ENCODE data around the gene NCS1.

NCS1 gene

DNA sequence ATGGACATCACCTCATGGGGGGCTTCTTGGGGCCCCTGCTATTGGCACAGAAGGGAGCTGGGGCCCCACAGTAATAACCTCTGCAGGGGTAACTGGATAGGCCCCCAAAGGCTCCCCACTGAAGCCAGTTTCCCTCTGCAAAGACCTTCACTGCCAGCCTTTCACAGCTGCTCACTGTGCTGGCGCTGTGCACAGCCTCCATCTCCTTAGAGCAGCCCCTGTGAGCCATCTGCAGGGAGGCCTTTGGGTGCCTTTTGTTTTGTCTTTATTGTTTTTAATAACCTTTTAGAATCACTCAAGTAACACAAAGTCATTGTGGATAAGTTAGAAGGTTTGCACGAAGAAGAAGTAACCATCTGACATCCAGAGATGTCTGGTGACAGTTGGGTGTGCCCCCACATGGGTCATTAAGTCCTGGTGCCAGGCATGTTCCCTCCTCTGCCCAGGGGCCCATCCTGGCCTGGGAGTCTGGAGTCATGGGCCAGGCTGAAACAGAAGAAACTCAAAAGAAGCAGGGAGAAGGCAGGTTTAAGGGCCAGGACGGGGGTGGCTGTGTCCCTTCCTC, 42.7 kb downstream of the NCS1 start:
- ATAC-seq (no peak), DNase-seq (no peak)

DNA sequence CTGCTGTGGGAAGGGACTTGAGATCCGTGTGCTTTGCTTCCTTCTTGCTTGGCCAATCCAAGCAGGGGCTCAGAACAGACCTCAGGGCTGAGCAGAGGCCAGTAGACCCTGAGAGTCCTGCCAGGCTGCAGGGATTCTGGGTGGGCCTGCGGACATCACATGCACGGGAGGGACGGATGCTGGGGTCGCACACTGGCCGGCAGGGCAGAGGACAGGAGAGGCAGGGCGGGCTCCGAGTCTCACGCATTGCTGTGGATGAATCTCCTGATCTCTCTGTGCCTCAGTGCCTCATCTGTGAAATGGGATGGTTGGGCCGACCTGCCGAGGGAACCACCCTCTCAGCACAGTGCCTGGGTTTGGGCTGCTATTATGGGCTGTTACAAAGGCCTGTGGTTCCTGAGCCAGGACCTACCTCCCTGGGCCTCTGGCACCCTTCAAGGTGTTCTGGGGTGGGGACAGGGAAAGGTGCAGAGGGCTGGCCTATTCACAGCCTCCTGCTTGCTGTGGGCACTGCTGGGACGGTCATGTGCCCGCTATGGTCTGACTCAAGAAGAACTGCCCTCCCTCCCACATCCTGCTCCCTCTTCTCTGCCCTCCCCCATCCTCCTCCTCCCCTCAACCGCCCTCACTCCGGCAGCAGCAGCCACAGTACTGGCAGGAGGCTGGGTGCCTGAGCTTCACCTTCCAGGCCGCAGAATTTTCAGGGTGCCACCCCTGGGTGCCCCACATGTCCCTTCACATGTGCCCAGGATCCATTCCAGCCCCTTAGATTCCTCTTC, 43.3 kb downstream of the NCS1 start:
- ATAC-seq: no peak

DNA sequence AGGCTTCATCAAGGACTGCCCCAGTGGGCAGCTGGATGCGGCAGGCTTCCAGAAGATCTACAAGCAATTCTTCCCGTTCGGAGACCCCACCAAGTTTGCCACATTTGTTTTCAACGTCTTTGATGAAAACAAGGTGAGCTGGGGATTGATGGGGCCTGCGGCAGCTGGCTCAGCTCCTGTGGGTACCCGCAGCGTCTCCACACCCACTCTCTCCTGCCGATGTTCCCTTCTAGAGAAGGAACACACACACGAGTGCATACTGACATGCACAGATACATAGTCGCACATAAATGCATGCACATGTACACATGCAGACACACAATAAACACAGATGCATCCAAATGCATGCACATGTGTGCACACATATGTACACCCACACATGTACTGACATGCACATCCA, 45.6 kb downstream of the NCS1 start:
- no peak for ATAC-seq
- DNase-seq: no peak

More for the DNA sequence above, 43.3 kb downstream of the NCS1 start:
- DNase-seq: no peak

DNA sequence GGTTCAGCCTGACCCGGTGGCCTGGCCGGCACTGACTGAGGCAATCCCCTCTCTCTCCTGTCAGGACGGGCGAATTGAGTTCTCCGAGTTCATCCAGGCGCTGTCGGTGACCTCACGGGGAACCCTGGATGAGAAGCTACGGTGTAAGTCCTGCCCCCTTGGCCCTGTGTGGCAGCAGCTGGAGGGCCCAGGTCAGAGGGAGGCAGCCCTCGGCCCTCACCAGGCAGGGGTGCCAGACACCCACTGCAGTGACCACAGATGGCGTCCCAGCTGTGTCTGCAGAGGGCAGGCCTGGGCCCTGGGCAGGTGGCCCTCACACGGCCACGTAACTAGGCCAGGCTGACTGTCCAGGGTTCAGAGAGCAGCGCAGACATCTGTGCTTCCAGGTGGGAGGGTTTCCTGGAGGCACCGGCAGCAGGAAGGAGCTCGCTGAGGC, 47.5 kb downstream of the NCS1 start:
- no peak for DNase-seq
- peak; percentile 4 for ATAC-seq

DNA sequence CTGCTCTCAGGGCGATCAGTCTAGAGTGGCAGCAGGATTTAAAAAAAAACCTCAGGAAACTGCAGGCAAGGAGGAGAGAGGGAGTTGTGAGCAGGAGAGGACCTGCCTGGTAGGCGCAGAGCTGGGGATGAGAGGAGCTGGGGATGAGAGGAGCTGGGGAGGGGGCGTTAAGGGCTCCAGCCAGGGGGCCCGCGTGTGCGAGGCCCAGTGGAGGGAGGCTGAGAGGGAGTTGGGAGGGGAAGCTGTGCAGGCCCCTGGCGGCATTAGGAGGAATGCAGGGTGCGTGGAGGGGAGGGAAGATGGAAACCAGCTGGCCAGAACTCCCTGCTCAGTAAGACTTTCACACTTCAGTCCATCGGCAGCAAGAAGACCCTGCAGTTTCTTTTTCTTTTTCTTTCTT, 48.1 kb downstream of the NCS1 start:
- DNase-seq (no peak), ATAC-seq (no peak)

DNA sequence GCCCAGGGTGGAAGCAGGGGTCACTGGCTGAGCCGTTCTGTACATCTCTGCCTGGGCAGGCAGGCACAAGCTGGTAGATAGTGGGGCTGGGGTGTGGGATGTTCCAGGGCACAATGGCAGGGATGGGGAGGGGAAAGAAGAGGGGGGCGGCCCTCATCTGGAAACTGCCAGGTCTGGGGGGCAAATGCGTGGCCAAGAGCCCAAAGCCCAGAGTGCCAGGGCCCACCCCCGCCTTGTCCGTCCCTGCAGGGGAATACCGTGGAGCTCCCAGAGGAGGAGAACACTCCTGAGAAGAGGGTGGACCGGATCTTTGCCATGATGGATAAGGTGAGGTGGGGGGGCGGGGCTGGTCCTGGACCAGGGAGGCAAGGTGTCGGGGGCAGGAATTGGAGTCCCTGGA, 50.6 kb downstream of the NCS1 start:
- ATAC-seq (no peak), DNase-seq (no peak)

DNA sequence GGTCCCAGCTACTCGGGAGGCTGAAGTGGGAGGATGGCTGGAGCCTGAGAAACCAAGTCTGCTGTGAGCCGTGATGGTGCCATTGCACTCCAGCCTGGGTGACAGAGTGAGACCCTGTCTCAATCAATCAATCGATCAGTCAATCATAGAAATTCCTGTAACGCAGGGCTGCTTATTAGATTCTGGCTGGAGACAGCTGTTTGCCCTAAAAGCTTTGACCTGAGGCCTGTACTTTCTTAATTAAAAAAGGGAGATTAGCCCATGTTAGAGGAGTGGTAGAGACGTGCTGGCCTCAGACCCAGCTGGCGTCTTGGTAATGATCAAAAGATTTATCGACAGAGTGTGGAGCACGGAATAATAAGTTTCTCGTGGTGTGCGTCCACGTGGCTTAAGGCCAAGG, 52.9 kb downstream of the NCS1 start:
- no peak for DNase-seq
- ATAC-seq: no peak

DNA sequence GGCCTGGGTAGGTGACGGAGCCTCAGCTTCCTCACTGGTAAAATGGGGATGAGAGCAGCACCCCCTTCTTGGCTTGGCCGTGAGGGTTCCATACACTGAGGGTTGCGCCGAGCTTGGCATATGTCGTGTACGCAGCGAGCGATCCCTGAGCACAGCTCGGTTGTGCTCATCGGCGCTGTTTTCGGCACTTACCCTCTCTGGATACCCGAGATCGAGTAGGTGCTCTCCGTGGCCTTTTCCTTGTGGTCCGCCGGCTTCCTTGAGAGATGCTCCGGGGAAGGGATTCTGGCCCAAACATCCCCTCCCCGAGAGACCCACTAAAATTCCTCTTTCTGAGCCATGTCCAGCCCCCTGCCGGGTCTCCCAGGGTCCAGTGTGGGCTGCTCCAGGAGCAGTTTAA, 53.4 kb downstream of the NCS1 start:
- DNase-seq: no peak
- no peak for ATAC-seq

DNA sequence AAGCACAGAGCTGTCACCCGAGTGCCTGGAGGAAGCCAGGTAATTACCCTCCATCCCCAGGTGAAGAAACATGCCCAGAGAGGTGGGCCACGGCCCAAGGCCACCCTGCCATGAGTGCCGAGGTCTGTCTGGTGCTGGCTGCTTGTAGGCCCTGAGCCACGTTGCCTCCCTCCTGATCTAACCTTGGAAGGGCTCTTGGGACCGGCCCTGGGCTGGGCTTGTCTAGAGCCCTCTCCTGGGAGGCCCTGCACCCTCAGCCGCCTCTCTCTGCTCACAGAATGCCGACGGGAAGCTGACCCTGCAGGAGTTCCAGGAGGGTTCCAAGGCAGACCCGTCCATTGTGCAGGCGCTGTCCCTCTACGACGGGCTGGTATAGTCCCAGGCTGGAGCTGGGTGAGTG, 53.9 kb downstream of the NCS1 start:
- DNase-seq: no peak
- ATAC-seq: no peak

DNA sequence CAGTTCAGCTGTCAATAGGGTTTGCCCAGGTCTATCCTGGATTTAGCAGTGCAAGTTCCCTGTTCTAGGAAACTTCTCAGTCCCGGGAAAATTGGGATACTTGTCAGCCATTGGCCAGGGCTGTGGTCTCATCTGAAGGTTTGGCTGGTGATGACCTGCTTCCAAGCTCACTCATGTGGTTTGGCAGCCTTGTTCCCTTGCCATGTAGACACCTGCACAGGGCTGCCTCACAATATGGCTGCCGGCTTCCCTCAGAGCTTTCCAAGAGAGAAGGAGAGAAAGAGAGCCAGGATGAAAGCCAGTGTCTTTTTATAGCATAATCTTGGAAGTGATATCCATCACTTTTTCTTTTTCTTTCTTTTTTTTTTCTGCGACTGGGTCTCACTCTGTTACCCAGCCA, 55.6 kb downstream of the NCS1 start:
- ATAC-seq (no peak), DNase-seq (no peak)

DNA sequence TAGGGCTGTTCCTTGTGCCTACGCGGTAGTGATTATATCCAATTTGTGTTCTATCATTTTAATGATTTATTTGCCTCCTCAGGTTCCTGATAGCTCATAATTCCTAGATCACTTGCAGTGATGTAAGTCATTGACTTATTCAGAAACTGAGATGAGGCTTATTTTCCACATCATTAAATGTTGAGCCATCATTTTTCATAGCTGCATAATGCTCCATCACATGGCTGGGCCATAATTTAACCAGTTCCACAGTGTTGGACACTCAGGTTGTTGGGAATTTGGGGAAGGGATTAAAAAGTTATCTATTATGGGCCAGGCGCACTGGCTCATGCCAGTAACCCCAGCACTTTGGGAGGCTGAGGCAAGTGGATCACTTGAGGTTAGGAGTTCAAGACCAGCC, 57.6 kb downstream of the NCS1 start:
- DNase-seq: no peak
- ATAC-seq: no peak

DNA sequence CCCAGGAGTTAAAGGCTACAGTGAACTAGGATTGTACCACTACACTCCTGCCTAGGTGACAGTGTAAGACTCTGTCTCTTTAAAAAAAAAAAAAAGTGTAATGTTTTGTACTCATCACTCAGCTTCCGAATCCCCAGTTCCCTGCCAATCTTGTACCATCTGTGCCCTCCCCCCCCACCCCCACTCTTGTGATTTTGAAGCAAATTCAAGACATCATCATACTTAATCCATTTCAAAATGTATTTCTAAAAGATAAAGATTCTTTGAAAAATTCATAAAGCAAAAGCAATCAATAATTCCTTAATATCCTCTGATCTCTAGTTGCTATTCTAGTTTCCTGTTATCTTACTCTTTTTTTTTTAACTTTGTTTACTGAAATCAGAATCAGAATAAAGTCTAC, 58.4 kb downstream of the NCS1 start:
- DNase-seq: no peak
- no peak for ATAC-seq

DNA sequence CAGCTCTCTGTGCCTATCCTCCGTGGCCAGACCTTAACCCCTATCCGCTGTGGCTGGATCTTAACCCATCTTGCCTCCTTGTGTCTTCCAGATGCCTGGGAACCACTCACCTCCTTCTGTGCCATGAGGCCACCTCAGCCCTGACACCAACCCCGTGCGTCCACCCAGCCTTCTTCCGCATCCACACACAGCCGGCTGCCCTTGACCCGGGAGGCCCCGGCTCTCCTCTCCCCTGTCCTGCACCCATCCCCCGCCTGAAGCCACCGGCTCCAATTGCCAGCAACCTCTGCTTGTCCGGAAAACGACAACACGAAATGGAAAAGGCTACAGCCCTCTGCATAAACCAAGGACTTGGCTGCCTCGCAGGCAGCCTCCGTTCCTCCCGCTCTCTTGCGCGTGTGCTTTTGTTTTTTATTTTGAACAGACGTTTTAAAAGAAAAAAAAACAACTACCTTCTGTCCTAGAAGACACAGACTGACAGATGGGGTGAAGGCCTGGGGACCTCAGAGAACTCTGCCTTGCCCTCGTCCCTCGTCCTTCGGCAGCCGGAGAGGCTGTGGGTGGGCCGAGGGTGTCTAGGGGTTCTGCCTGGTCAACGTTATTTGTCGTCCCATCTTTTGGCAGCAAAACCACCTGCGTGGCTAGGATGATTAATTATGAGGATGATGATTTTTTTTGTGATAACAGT, 60.8 kb downstream of the NCS1 start:
- ATAC-seq (no peak), DNase-seq (no peak)

DNA sequence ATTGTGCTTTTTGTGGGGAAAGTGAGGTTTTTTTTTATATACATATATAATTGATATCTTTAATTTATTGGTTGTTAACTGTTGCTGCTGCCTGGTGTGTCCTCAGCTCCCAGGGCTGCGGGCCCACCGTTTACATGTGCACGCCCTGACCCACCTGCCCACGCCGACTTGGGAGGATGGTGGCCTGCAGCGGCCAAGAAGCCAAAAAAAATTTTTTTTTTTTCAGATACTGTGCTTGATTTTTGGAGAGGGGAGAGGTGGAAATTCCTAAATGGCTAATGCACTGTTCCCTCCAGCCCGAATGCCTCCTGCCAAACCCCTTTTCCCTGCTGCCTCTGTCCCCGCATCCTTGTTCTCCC, 61.4 kb downstream of the NCS1 start:
- no peak for ATAC-seq
- DNase-seq: no peak

DNA sequence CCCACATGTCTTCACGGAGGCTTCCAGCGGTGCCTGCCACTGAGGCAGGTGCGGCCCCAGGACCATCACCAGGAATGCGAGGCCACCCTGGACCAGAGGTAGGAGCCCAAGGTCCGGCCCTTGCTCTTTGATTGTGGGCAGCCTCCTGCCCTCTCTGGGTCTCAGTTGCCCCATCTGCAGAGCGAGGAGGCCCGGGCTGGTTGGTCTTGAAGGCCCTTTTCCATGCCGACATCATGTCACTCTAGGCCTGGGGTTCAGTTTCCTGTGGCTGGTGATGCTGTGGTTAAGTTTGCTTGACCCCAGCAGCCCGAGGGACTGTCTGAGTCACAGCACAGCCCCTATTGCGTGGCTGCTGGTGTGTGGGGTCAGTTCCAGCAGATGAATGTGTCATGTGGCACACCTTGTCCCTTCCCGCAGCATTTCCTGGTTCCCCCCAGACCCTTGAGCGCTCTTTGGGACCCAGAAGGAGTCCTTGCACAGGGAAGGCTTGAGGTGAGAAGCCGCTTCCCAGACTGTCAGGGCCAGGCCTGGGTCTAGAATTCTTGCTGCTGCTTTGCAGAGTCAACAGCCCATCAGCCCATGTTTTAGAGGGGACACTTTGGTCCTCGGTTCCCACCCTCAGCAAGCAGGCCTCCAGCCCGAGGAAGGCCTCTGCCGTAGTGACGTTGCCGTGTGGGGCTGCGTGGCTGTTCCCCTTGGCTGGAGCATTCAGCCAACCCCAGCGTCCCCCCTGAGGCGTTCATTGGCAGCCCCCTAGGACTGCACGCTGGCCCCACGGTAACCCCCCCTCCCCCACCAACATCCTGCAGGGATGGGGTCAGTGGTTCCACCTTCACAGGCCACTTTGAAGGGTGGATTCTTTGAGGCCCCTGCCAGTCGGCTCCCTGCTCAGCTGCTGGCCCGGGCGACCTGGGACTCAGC, 62.4 kb downstream of the NCS1 start:
- ATAC-seq (peak; percentile 10), DNase-seq (no peak)

DNA sequence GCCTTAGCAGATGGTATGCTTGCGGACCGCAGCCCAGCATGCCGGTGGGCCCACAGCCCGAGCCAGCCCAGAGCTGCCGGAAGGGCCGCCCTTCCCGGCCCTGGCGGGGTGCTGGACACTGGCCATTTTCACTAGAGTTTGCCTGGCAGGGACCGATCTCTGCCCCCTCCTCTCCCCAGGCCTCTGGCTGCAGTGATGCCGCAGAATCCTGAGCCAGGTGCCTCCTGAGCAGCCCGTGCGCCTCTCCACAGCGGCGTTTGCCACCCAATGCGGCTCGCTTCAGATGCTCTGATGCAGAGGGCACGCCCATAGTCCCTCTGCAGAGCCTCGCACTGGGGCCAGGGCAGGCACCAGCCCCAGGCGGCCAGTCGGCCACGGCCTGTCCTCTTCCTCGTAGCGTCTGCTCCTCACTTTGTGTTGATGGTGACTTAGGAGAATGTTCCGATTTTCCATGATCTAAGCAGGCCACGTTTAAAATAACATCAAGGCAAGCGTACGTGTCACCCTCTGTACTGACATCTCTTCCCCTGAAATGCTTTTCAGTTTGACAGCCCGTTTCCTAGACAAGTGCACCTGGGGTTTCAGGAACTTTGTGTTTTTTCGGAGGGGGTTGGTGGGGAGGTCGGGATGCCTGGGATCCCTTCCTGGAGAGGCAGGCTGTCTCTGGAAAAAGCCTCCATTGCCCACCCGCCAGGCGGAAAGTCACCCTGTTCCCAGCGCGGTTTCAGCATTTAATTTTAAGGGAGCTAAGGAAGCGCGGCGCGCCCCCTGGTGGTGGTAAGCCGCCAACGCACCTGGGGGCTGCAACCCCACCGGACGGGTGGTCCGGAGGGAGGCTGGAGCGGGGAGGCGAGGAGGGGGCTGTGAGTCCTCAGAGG, 63.6 kb downstream of the NCS1 start:
- DNase-seq: peak; percentile 77
- no peak for ATAC-seq

DNA sequence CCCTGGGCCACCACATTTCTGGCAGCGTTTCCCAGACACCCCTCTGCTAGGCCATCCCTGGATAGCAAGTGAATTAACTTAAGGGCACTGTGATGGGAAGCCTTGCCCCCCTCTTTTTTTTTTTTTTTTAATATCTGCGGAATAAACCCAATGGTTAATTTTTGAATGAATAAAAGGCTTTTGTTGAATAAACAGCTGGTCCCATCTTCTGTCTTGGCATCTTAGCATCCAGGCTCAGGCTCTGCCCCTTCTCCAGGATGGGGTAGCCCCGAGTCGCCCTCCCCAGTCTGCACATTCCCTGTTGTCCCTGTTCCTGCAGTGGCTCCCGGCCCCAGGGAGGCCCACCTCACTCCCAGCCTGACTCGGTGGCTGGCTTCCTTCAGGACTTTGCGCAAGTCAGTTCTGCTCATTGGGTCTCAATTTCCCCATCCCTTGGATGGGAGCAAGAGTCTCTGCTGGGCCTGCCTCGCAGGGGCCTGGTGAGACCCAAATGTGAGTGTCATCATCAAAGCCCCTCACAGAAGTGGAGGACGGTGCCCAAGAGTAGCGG, 64.3 kb downstream of the NCS1 start:
- ATAC-seq (no peak), DNase-seq (no peak)

DNA sequence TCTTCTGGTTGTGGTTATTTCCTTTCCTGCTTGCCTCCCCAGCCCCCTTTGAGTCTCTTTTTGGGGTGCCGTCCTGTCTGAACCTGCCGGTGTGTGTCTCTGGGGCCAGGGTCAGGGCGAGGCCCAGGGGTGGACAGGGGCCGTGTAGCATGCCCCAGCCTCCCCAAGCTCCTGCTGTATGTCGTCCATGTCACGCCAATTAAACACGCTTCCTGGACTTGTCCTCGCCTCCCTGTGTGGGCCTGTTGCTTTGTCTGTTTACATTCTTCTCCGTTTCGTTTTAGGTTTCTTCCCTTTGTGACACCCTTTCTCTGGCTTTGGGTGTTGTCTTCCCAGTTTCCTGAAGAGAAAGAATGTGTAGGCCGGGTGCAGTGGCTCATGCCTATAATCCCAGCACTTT, 64.9 kb downstream of the NCS1 start:
- ATAC-seq (no peak), DNase-seq (no peak)

DNA sequence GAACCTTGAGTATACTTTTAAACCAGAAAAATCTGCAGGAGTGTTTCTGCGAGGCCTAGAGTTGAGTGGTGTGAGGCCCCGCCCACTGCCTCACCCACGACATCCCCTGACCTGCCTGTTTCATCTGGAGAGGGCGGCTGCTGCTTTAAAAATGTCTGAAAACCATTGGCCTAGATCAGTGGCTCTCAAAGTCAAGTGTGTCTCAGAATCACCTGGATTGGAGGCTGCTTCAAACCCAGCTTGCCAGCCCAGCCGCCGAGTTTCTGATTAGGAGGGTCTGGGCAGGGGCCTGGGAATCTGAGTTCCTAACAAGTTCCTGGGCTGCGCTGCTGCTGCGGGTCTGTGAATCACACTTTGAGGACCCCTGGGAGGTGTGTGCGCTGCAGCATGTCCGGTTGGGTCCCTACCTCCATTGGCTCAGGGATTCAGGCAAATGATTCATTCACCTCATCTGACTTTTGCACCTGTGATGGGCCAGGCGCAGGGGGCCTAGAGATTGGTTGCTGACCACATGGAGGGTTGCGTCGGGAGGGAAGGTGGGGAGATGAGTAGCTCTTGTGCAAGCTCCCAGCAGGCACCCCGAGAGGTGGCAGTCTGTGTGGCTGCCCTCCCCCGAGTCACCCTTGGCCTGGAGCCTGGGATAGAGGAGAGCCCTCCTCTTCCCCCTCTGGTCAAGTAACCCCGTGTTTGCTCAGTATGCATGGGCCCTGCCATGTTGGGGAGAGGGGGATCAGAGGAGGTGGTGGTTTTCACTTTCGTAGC, 65.7 kb downstream of the NCS1 start:
- DNase-seq: no peak
- ATAC-seq: no peak

DNA sequence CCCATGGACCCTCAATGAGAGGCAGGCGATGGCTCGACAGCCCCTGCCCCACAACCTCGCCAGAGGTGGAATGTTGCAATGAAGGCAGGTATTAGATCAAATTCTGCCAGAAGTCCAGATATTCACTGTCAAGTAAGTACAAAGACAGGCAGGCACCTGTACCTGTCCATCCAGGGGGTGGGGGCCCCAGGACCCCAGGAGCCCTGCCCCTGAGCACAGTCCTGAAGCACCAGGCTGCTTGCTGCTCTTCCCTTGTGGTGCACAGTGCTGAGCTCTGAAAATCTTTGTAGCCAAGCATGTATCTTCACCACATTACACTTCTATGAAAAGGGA, 67.1 kb downstream of the NCS1 start:
- no peak for ATAC-seq
- DNase-seq: no peak
